K562 (cell line): ENCODE measurements around the gene EMID1. TPM values are rescaled to one million over a fixed set of nuclear protein-coding genes. Genes with fewer than 3 reads are reported as not detected.
A peak's percentile ranks its signal among the peaks of the same experiment; 100 is the strongest.

Experiments used
- DLX4 ChIP-seq: fragments of 250-450 bp; sonication (Bioruptor Pico); IDR thresholded peaks from 2 replicates; pipeline ENCODE4 v1.6.1; 2021; ENCODE audit warnings: mild to moderate bottlenecking
- HCFC1 ChIP-seq: IDR thresholded peaks from 2 replicates; pipeline ENCODE4 v1.6.1; 2012; ENCODE audit warnings: low read depth, low read length, improper control_type of control experiment
- MCM3 ChIP-seq: fragments of 450-650 bp; IDR thresholded peaks from 2 replicates; pipeline ENCODE4 v1.6.1; 2016
- MTF1 ChIP-seq: fragments of 250-450 bp; sonication (Bioruptor Pico); IDR thresholded peaks from 2 replicates; pipeline ENCODE4 v1.9.0; 2021; ENCODE audit warnings: moderate library complexity, mild to moderate bottlenecking, inconsistent platforms, borderline replicate concordance
- POLR2AphosphoS5 ChIP-seq: IDR thresholded peaks from 2 replicates; pipeline ENCODE4 v1.6.1; 2011; ENCODE audit warnings: mild to moderate bottlenecking, low read depth, low read length, moderate library complexity; ENCODE audit not compliant: control insufficient read depth, insufficient read depth
- RAD21 ChIP-seq, 2 experiments: fragments of 250-450 bp in 1 of 2; fragments of 450-650 bp in 1 of 2; sonication (Bioruptor Pico) in 1 of 2; formaldehyde crosslinking in 1 of 2; IDR thresholded peaks in 1 of 2; conservative IDR thresholded peaks in 1 of 2; 2 replicates each; pipeline versions ENCODE4 v1.4.0 to v1.8.0; 2020 to 2022; ENCODE audit warnings: mild to moderate bottlenecking in 2 of 2, moderate library complexity in 1 of 2
- RREB1 ChIP-seq: fragments of 250-450 bp; sonication (Bioruptor Pico); IDR thresholded peaks from 2 replicates; pipeline ENCODE4 v1.4.0; 2020
- SETDB1 ChIP-seq: IDR thresholded peaks from one replicate; pipeline ENCODE4 v1.6.1; 2012; ENCODE audit warnings: low read length, control low read depth, inconsistent platforms
- SMARCA5 ChIP-seq: fragments of 450-650 bp; IDR thresholded peaks from 2 replicates; pipeline ENCODE4 v1.6.1; 2016
- SMARCE1 ChIP-seq: fragments of 450-650 bp; IDR thresholded peaks from 2 replicates; pipeline ENCODE4 v1.7.1; 2016; ENCODE audit warnings: mild to moderate bottlenecking
- SP1 ChIP-seq: sonication (generic); formaldehyde crosslinking; IDR thresholded peaks from 2 replicates; pipeline ENCODE4 v1.8.1; 2022; ENCODE audit warnings: mild to moderate bottlenecking, missing genetic modification reagents
- SREBF1 ChIP-seq: fragments of 150-350 bp; IDR thresholded peaks from 2 replicates; pipeline ENCODE4 v1.6.1; 2014; ENCODE audit warnings: antibody characterized with exemption, low read depth, low read length, borderline replicate concordance
- TAF7 ChIP-seq: fragments of 450-650 bp; IDR thresholded peaks from 2 replicates; pipeline ENCODE4 v1.6.1; 2016; ENCODE audit warnings: missing genetic modification characterization, missing compliant biosample characterization
- TEAD4 ChIP-seq, 2 experiments: sonication (generic) in 1 of 2; formaldehyde crosslinking in 1 of 2; IDR thresholded peaks; 2 replicates each; pipeline versions ENCODE4 v1.6.1 to v1.8.0; 2012 to 2022; ENCODE audit warnings: borderline replicate concordance in 1 of 2, inconsistent platforms in 1 of 2, low read length in 1 of 2, mild to moderate bottlenecking in 1 of 2, missing genetic modification reagents in 1 of 2
- TRIM25 ChIP-seq: fragments of 450-650 bp; IDR thresholded peaks from 2 replicates; pipeline ENCODE4 v1.7.0; 2016; ENCODE audit warnings: borderline replicate concordance
- ZNF124 ChIP-seq: sonication (generic); formaldehyde crosslinking; IDR thresholded peaks from 2 replicates; pipeline ENCODE4 v1.8.1; 2022; ENCODE audit warnings: missing genetic modification reagents
- ZNF444 ChIP-seq: fragments of 250-450 bp; sonication (Bioruptor Pico); IDR thresholded peaks from 2 replicates; pipeline ENCODE4 v1.4.0; 2020; ENCODE audit warnings: mild to moderate bottlenecking, moderate library complexity
- ZNF76 ChIP-seq: fragments of 250-450 bp; sonication (Bioruptor Pico); IDR thresholded peaks from 2 replicates; pipeline ENCODE4 v1.4.0; 2020; ENCODE audit warnings: mild to moderate bottlenecking, moderate library complexity, borderline replicate concordance
- ZNF766 ChIP-seq: fragments of 200-800 bp; sonication (Bioruptor generic); conservative IDR thresholded peaks from 2 replicates; pipeline ENCODE4 v1.6.1; 2016; ENCODE audit warnings: missing genetic modification characterization, missing compliant biosample characterization
- polyA plus RNA-seq, 8 experiments: library from polyadenylated mRNA; depleted of rRNA in 4 of 8; stranded (reverse) in 5 of 8; unstranded in 3 of 8; fragments of >200 nt; fragmentation: Nextera tagmentation in 2 of 8; fragmentation: Illumina TruSeq in 1 of 8; extraction: Ambion mirVana in 2 of 8; extraction: Trizol in 1 of 8; gene quantifications; 2 replicates each; pipeline versions ENCODE4 v1.2.1 to v1.2.3, GENCODE V29; 2011 to 2014; ENCODE audit warnings: inconsistent platforms in 1 of 8, missing spikeins in 1 of 8
- total RNA-seq, 7 experiments: library from RNA; depleted of rRNA in 6 of 7; stranded (reverse); fragments of >200 nt in 6 of 7; fragmentation: Illumina TruSeq in 2 of 7; extraction: Trizol in 2 of 7; gene quantifications; 2 replicates each; pipeline versions ENCODE4 v1.2.1 to v1.2.3, GENCODE V29; 2011 to 2021; ENCODE audit warnings: low replicate concordance in 1 of 7

The EMID1 gene
- total and polyA plus RNA-seq, 9 of the 15 experiments (the other 6 are each of a cell fraction or from before 2014, with no cell fraction given), result 0.15 to 7.2 (median 2.7) TPM

- no peak for TF ChIP-seq RREB1 (CRISPR knock-in tag)
- TF ChIP-seq TAF7 (tag), result peak; percentile 90
- no peak for TF ChIP-seq SMARCA5
- no peak for TF ChIP-seq MTF1 (CRISPR knock-in tag)
- peak; percentile 85; the same call in 1 of the 2 replicates for TF ChIP-seq SP1 (CRISPR knock-in tag)
- no peak for TF ChIP-seq MCM3
- no peak for TF ChIP-seq ZNF444
- TF ChIP-seq SMARCE1, result no peak
- TF ChIP-seq HCFC1, result no peak
- no peak for TF ChIP-seq TRIM25
- TF ChIP-seq TEAD4 (IDR thresholded peaks at IDR 0.05; ENCODE audit: low read length), result no peak
- 0 out of 2 replicates have a peak, but pooled peaks have one; percentile 29 for TF ChIP-seq TEAD4 (CRISPR knock-in tag; IDR thresholded peaks at IDR 0.05; ENCODE audit: borderline replicate concordance)
- peak; percentile 39; the same call in 1 of the 2 replicates for TF ChIP-seq POLR2AphosphoS5
- TF ChIP-seq SREBF1, result 0 out of 2 replicates have a peak, but pooled peaks have one; percentile 17
- TF ChIP-seq ZNF766, result peak; percentile 11; the same call in 1 of the 2 replicates
- no peak for TF ChIP-seq RAD21 (CRISPR knock-in tag; conservative IDR thresholded peaks at IDR 0.05 in 1 of 2, IDR thresholded peaks at IDR 0.05 in 1 of 2)
- no peak for TF ChIP-seq SETDB1
- TF ChIP-seq ZNF76 (CRISPR knock-in tag), result no peak
- TF ChIP-seq ZNF124 (CRISPR knock-in tag), result no peak
- TF ChIP-seq DLX4, result no peak
Observed at GRCh38 chr22:29267858-29268510, 62.3 kb downstream of the EMID1 start, which contains the start of the genes EWSR1 and RHBDD3 (continued).
